ENCODE measurements around the gene TOPORS.

The TOPORS gene

DNA sequence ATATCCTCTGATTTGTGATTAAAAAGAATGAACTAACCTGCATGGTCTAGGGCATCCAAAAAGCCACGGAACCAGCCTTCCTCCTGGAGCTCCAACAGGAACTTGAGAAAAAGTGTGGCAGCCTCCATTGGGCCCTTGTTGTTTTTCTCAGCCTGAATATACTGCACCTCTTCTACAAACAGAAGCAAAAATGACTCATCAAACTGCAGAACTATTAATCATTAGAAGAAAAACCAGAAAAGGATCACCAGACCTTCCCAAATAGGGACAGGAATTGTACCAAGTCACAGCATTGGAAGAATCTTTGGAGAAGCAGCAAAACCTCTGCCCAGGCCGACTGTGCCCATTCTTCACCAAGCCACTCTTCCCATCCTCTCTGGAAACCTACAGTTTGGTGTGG lies 51.6 kb downstream of the TOPORS start:
- Mint-ChIP-seq H3K4me1 (no peaks in the 10 kb centered on the region), H3K27ac (no peak overlapping the region), H3K27me3 (ENCODE audit: low read depth, poor library complexity) (no peaks in the 10 kb centered on the region), H3K36me3 (ENCODE audit: low read depth) (peaks cover 9% of the 10 kb centered on the region), H3K4me3 (no peak overlapping the region), H3K9me3 (peaks cover 5% of the 10 kb centered on the region)
- TF ChIP-seq, protein P1, sequence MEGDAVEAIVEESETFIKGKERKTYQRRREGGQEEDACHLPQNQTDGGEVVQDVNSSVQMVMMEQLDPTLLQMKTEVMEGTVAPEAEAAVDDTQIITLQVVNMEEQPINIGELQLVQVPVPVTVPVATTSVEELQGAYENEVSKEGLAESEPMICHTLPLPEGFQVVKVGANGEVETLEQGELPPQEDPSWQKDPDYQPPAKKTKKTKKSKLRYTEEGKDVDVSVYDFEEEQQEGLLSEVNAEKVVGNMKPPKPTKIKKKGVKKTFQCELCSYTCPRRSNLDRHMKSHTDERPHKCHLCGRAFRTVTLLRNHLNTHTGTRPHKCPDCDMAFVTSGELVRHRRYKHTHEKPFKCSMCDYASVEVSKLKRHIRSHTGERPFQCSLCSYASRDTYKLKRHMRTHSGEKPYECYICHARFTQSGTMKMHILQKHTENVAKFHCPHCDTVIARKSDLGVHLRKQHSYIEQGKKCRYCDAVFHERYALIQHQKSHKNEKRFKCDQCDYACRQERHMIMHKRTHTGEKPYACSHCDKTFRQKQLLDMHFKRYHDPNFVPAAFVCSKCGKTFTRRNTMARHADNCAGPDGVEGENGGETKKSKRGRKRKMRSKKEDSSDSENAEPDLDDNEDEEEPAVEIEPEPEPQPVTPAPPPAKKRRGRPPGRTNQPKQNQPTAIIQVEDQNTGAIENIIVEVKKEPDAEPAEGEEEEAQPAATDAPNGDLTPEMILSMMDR (IDR thresholded peaks at IDR 0.05): no peak
- no peak for DNase-seq

DNA sequence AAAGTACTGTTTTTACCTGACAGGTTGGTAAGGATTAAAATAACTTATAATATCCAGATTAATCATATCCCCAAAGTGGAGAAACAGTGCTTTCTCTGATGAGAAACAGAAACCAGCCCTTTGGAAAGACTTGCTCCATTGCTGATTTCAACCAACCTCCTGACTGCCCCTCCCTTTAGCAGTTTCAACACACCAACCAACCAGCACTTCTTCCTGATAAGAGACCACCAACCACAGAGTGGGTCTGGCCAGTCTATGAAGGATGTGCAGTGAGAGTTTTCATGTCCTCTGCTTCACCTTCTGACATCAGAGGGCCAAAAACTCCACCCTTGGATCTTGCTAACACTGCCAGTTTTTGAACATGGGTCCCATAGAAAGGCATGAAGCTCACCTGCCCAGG lies 54.5 kb downstream of the TOPORS start:
- H3K4me1 Mint-ChIP-seq: no peaks in the 10 kb centered on the region
- no peak overlapping the region for H3K27ac Mint-ChIP-seq
- peaks cover 5% of the 10 kb centered on the region for H3K9me3 Mint-ChIP-seq
- no peak for DNase-seq
- no peaks in the 10 kb centered on the region for H3K27me3 Mint-ChIP-seq (ENCODE audit: low read depth, poor library complexity)
- no peak overlapping the region for H3K4me3 Mint-ChIP-seq
- peaks cover 9% of the 10 kb centered on the region for H3K36me3 Mint-ChIP-seq (ENCODE audit: low read depth)
- TF ChIP-seq, protein P1 (IDR thresholded peaks at IDR 0.05): no peak

DNA sequence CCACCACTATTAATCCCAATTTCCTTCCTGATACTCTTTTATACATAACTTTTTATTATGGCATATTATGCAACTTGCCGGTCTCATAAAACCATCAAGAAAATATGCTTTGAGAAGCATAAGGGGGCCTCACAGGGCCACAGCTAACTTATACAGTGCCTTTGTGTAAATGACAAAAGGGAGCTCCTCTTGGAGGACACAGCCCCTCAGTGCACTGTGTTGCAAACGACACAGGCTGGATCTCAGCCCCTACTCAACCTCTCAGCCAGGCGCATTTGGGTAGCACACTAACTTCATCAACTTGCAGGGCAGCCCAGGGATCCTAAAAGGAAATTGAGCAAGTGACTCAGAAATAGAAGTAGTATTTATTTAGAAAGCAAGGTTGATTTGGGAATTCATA lies 61.8 kb downstream of the TOPORS start:
- TF ChIP-seq, protein P1 (IDR thresholded peaks at IDR 0.05): no peak
- DNase-seq: no peak
- Mint-ChIP-seq H3K27me3 (ENCODE audit: low read depth, poor library complexity) (no peaks in the 10 kb centered on the region), H3K36me3 (ENCODE audit: low read depth) (peaks cover 7% of the 10 kb centered on the region), H3K4me1 (no peaks in the 10 kb centered on the region), H3K27ac (no peak overlapping the region), H3K9me3 (no peaks in the 10 kb centered on the region), H3K4me3 (no peak overlapping the region)

Data from nephron progenitor cell (in vitro differentiated cells).